Subcutaneous abdominal adipose tissue (tissue), 5 donors: Measurements from ENCODE around the gene ST6GALNAC3.

Experiments
- H3K27ac ChIP-seq: one replicate; pipeline ENCODE4 v1.7.0; 2013; ENCODE audit warnings: low read depth, mild to moderate bottlenecking, inconsistent platforms, low read length, moderate library complexity
- H3K27me3 ChIP-seq, 5 donors: one replicate each; pipeline ENCODE4 v1.7.0; 2013; ENCODE audit warnings: low read length in 5 of 5, inconsistent platforms in 1 of 5; ENCODE audit not compliant: control insufficient read depth in 5 of 5, insufficient read depth in 4 of 5
- H3K36me3 ChIP-seq, 5 donors: one replicate each; pipeline ENCODE4 v1.7.0; 2013; ENCODE audit warnings: low read length in 5 of 5; ENCODE audit not compliant: control insufficient read depth in 5 of 5, insufficient read depth in 5 of 5
- H3K4me1 ChIP-seq, 5 donors: one replicate each; pipeline ENCODE4 v1.7.0; 2013; ENCODE audit warnings: low read length in 5 of 5, mild to moderate bottlenecking in 3 of 5, moderate library complexity in 1 of 5; ENCODE audit not compliant: control insufficient read depth in 5 of 5, insufficient read depth in 5 of 5
- H3K4me3 ChIP-seq, 5 donors: one replicate each; pipeline ENCODE4 v1.7.0; 2013; ENCODE audit warnings: low read length in 5 of 5, low read depth in 1 of 5
- H3K9ac ChIP-seq, 5 donors: one replicate each; pipeline ENCODE4 v1.7.0; 2013; ENCODE audit warnings: low read length in 5 of 5, mild to moderate bottlenecking in 4 of 5, moderate library complexity in 3 of 5
- H3K9me3 ChIP-seq, 5 donors: one replicate each; pipeline ENCODE4 v1.7.0; 2013; ENCODE audit warnings: low read length in 5 of 5; ENCODE audit not compliant: control insufficient read depth in 5 of 5
- donor health status: healthy.
- donor health status: healthy.
- donor health status: healthy.
- donor health status: healthy.
- donor health status: healthy.

ST6GALNAC3 gene

GRCh38 chr1:76293831-76294230 lies 219.3 kb downstream of the ST6GALNAC3 start:
- Histone ChIP-seq H3K9ac (no peak overlapping the region), H3K27me3 (no peaks in the 10 kb centered on the region), H3K4me3 (no peak overlapping the region), H3K4me1 (peaks cover 0 to 2% (median 0%) of the 10 kb centered on the region in 5 donors), H3K27ac (no peak overlapping the region), H3K36me3 (no peaks in the 10 kb centered on the region), H3K9me3 (no peaks in the 10 kb centered on the region)

DNA sequence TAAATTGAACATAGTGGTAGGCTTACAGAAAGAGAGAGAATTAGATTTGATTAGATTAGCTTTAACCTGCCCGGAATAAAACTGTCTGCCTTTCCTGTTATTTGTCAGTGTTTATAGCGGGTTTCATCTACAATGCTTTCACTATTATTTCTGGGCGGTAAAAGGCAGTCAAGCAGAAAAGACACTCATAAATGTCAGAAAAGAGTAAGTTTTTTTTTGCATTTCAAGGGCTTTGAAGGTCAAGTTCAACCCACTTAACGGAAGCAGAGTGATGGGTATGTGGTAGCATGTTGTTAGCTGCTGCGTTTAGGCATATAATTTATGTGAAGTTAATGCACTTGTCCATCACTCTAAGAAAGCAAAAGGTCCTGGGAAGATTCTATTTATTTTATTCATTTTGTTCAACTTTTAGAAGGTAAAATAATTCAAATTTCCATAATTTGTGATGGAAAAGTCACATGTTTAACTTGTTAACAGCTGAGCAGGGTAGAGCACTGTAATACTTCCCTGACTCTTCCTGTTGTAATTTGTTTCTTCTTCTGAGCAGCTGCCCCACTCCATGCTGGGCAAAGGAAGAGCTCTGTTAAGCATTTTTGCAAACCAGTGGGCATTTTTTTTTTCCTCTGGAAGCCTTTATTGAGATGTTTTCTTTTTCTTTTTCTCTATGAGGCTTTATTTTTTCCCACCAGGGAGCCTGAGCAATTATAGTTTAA lies 220.1 kb downstream of the ST6GALNAC3 start:
- H3K4me3 ChIP-seq = peak overlapping the region in 2 of 5 donors; percentile 33 to 43
- H3K9ac ChIP-seq = no peak overlapping the region
- peaks cover 0 to 2% (median 0%) of the 10 kb centered on the region in 5 donors for H3K4me1 ChIP-seq
- H3K27ac ChIP-seq = no peak overlapping the region
- H3K27me3 ChIP-seq = no peaks in the 10 kb centered on the region
- H3K9me3 ChIP-seq = no peaks in the 10 kb centered on the region
- H3K36me3 ChIP-seq = no peaks in the 10 kb centered on the region

DNA sequence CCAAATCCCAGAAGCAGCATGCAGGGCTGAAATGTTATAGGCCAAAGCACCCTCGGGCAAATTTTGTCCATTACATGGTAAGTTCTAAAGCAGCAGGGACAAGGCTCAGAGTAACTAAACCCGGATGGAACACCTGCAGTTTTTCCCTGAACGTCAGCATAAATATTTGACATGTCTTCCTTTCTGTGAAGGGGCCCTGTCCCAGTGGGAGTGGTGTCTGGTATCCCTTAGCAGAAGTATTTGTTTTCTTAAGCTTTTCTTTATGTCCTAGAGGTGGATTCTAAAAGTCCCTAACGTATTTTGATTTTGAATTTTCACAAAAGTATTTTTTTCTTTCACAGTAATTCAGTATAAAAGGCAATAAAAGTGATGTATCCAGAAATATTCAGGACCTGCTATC lies 223.9 kb downstream of the ST6GALNAC3 start:
- Histone ChIP-seq H3K9ac (no peak overlapping the region), H3K4me3 (no peak overlapping the region), H3K4me1 (peaks cover 0 to 2% (median 0%) of the 10 kb centered on the region in 5 donors), H3K9me3 (no peaks in the 10 kb centered on the region), H3K27me3 (no peaks in the 10 kb centered on the region), H3K36me3 (no peaks in the 10 kb centered on the region), H3K27ac (no peak overlapping the region)

DNA sequence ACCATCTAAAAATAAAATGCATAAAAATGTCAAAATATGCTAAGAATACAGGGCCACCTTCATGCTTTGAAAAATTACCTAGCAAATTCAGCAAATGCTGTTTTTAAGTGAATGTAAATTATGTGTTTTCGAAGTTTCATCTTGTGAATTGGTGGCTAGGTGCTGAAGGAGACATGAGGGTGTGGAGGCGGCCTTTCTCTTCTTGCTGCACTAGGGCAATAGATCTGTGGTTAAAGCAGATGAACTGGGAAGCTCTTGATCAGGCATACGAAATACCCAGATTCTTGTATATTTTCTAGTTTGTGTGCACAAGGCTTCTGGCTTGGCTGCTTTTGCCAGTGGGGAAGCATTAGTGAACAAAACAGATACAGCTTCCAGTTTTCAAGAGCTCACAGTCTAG lies 224.5 kb downstream of the ST6GALNAC3 start:
- Histone ChIP-seq H3K9me3 (no peaks in the 10 kb centered on the region), H3K27me3 (no peaks in the 10 kb centered on the region), H3K4me1 (peaks cover 0 to 2% (median 0%) of the 10 kb centered on the region in 5 donors), H3K27ac (no peak overlapping the region), H3K9ac (no peak overlapping the region), H3K36me3 (no peaks in the 10 kb centered on the region), H3K4me3 (no peak overlapping the region)

GRCh38 chr1:76300556-76300955 lies 226.0 kb downstream of the ST6GALNAC3 start:
- Histone ChIP-seq H3K4me1 (no peaks in the 10 kb centered on the region), H3K36me3 (no peaks in the 10 kb centered on the region), H3K27ac (no peak overlapping the region), H3K27me3 (no peaks in the 10 kb centered on the region), H3K4me3 (no peak overlapping the region), H3K9ac (no peak overlapping the region), H3K9me3 (no peaks in the 10 kb centered on the region)

- Histone ChIP-seq H3K9ac (no peak overlapping the region), H3K27ac (no peak overlapping the region), H3K4me1 (no peaks in the 10 kb centered on the region), H3K36me3 (no peaks in the 10 kb centered on the region), H3K27me3 (no peaks in the 10 kb centered on the region), H3K9me3 (no peaks in the 10 kb centered on the region), H3K4me3 (no peak overlapping the region)
These were observed 228.3 kb downstream of the ST6GALNAC3 start for GRCh38 chr1:76302711-76303339.

DNA sequence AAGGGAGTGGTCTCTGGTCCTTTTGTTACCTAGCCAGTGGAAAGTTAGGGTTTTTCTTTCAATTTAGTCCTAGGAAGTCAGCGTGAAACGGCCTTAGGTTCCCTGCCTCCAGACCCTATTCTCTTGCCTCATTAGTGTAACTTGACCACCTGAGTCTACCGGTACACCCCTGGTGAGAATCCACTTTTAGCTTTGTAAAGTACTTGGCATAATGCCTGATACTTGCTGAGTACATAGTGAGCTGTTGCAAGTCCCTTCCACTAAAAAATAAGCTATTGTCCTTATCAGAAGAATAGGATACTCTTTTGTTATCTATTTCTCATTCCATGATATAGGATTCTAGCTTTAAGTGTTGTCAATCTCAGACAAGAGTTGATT lies 228.8 kb downstream of the ST6GALNAC3 start:
- Histone ChIP-seq H3K27ac (no peak overlapping the region), H3K4me3 (no peak overlapping the region), H3K27me3 (no peaks in the 10 kb centered on the region), H3K9me3 (no peaks in the 10 kb centered on the region), H3K9ac (no peak overlapping the region), H3K36me3 (no peaks in the 10 kb centered on the region), H3K4me1 (no peaks in the 10 kb centered on the region)

GRCh38 chr1:76313304-76313703 lies 238.8 kb downstream of the ST6GALNAC3 start:
- H3K4me1 ChIP-seq = no peaks in the 10 kb centered on the region
- H3K36me3 ChIP-seq = no peaks in the 10 kb centered on the region
- no peak overlapping the region for H3K9ac ChIP-seq

GRCh38 chr1:76314730-76315129 lies 240.2 kb downstream of the ST6GALNAC3 start:
- Histone ChIP-seq H3K27ac (no peak overlapping the region), H3K36me3 (no peaks in the 10 kb centered on the region), H3K9me3 (peaks cover 0 to 3% (median 0%) of the 10 kb centered on the region in 5 donors), H3K9ac (no peak overlapping the region), H3K4me3 (no peak overlapping the region), H3K27me3 (no peaks in the 10 kb centered on the region), H3K4me1 (no peaks in the 10 kb centered on the region)

More at GRCh38 chr1:76313304-76313703, 238.8 kb downstream of the ST6GALNAC3 start:
- Histone ChIP-seq H3K27ac (no peak overlapping the region), H3K4me3 (no peak overlapping the region), H3K27me3 (no peaks in the 10 kb centered on the region), H3K9me3 (peaks cover 0 to 3% (median 0%) of the 10 kb centered on the region in 5 donors)

DNA sequence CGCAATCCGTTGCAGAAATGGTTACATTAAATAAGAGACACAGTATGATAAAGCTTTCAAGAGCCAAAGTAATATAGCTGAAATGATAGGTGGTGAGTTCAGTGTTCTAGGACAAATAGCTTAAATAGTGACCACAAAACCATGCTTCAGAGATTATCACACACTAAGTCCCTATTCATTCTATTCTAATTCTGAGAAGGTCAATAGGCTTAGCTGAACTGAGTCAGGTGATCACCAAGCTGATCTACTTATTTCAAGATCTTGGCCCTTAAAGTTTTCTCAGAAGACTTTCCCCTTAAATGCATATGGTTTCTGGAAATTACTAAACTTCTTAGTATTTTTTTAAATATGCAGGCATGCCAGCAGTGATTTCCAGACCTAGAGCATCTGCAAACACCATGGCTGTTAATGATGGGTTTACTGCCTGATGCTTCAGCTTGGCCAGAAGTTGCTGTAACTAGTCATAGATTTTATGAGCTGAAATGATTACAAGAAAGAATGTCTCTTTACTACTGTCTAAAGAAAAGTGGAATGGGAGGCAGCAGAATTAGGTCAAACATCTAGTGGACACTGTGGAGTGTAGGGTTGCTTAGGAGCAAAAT lies 242.9 kb downstream of the ST6GALNAC3 start:
- Histone ChIP-seq H3K36me3 (no peaks in the 10 kb centered on the region), H3K27ac (no peak overlapping the region), H3K4me3 (no peak overlapping the region), H3K9me3 (no peaks in the 10 kb centered on the region), H3K4me1 (no peaks in the 10 kb centered on the region), H3K27me3 (no peaks in the 10 kb centered on the region), H3K9ac (no peak overlapping the region)
